Lung (tissue), 12 donors: Measurements from ENCODE around the gene CHPF. TPM values are rescaled to one million over a fixed set of nuclear protein-coding genes. Genes with fewer than 3 reads are reported as not detected.

Experiments used
- ATAC-seq: fragments of 200-7000 bp; cut with Tn5 transposase; one replicate; pipeline ENCODE4 v1.9.1; 2020; ENCODE audit warnings: moderate number of reproducible peaks; ENCODE audit not compliant: insufficient read depth, low FRiP score
- DNase-seq, 3 donors: peaks; one replicate each; pipeline ENCODE4 v3.0.0-alpha.2; 2013 to 2017
- H3K27ac ChIP-seq, 2 donors: one replicate each; pipeline ENCODE4 v1.5.1; 2013; ENCODE audit warnings: mild to moderate bottlenecking in 2 of 2, moderate library complexity in 2 of 2, control low read depth in 1 of 2, inconsistent platforms in 1 of 2, low read depth in 1 of 2, low read length in 1 of 2
- H3K27me3 ChIP-seq, 3 donors: one replicate each; pipeline ENCODE4 v1.5.1; 2013; ENCODE audit warnings: low read length in 2 of 3; ENCODE audit not compliant: control insufficient read depth in 3 of 3, insufficient read depth in 3 of 3
- H3K36me3 ChIP-seq, 4 donors: one replicate each; pipeline ENCODE4 v1.5.1; 2013; ENCODE audit warnings: low read length in 4 of 4, mild to moderate bottlenecking in 1 of 4, moderate library complexity in 1 of 4; ENCODE audit not compliant: control insufficient read depth in 4 of 4, insufficient read depth in 4 of 4
- H3K4me1 ChIP-seq, 5 donors: one replicate each; pipeline ENCODE4 v1.5.1; 2013; ENCODE audit warnings: low read length in 5 of 5, mild to moderate bottlenecking in 2 of 5, moderate library complexity in 1 of 5; ENCODE audit not compliant: control insufficient read depth in 5 of 5, insufficient read depth in 5 of 5
- H3K4me3 ChIP-seq: one replicate; pipeline ENCODE4 v1.5.1; 2013; ENCODE audit warnings: mild to moderate bottlenecking, control low read depth, moderate library complexity
- H3K9ac ChIP-seq, 2 donors: one replicate each; pipeline ENCODE4 v1.5.1; 2013; ENCODE audit warnings: low read length in 2 of 2, control low read depth in 1 of 2; ENCODE audit not compliant: insufficient read depth in 1 of 2
- H3K9me3 ChIP-seq, 4 donors: one replicate each; pipeline ENCODE4 v1.5.1; 2013; ENCODE audit warnings: low read length in 3 of 4, mild to moderate bottlenecking in 1 of 4, moderate library complexity in 1 of 4; ENCODE audit not compliant: control insufficient read depth in 4 of 4, insufficient read depth in 3 of 4
- WGBS, 2 donors: extraction: QIAGEN DNeasy Blood & Tissue Kit; methylation state at CpG; one replicate each; pipeline ENCODE4 v1.1.7; 2013; 5-methylcytosine and 5-hydroxymethylcytosine counted together
- polyA plus RNA-seq, 2 donors: library from polyadenylated mRNA; stranded (reverse); fragments of 200-250 nt; gene quantifications; one replicate each; pipeline ENCODE4 v1.2.1, GENCODE V29; 2013
- total RNA-seq, 2 donors: library from RNA; depleted of rRNA in 1 of 2; stranded (reverse); fragments of >200 nt in 1 of 2; gene quantifications; one replicate each; pipeline ENCODE4 v1.2.1, GENCODE V29; 2014 to 2021
- TF ChIP-seq, protein P1 (sequence below): IDR thresholded peaks from 2 replicates; pipeline ENCODE4 v1.5.1; 2012; ENCODE audit warnings: mild to moderate bottlenecking; ENCODE audit errors: control extremely low read depth, extremely low read depth
- donor health status: control.
- donor health status: control.
- donor health status: Bipolar disorder and iron deficiency.
- donor health status: healthy.
- donor health status: DM: yes; HTN: yes; CAD: no.

The CHPF gene
- total and polyA plus RNA-seq, 4 donors = 42.7 to 89.6 (median 58.1) TPM

DNA sequence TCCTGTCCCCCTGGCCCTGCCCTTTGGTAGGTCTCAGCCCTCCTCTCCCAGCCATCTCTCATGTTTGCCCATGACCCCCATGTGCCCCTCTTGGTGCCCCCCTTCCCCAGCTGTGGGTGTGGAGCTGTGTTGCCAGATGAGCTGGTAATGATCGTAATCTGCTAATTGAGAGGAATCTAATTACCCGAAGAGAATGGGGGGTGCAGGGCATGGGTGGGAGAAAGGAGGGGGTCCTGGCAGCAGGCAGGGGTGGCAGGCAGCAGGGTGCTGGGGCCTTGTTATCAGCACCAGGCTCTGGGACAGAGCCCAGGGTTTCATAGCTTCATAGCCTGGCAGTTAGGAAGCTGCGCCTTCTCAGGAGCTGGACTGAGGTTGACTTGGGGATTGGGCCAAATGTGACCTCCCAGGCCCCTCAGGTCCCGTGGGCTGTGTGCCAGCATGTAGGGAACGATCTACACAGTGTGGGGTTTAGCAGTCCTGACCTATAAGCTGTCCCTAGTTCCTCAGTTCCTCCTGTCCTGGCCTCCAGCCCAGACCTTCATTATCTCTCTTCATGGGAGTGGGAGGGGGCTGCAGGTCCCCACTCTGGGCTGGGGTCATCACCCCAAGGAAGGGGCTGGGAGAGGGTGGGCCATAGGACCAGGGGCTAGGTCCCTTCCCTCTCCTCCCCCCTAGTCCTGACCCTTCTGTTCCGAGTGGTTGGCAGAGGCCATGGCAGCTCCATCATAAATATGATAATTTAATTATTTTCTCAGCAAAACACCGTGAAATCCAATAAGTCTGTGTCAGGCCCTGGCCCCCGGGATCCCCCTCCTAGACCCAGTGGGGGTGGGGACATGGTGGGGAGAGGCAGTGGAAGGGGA is 35.8 kb downstream of the CHPF start:
- WGBS, 2 donors = 67 to 76% methylated on average over 8 of the region's 8 CpGs
- DNase-seq (no peak), ATAC-seq (no peak)
- H3K4me3 ChIP-seq = no peak overlapping the region
- H3K27me3 ChIP-seq = peaks cover 0 to 11% (median 6%) of the 10 kb centered on the region in 3 donors
- peaks cover 0 to 11% (median 0%) of the 10 kb centered on the region in 4 donors for H3K9me3 ChIP-seq
- H3K9ac ChIP-seq = no peak overlapping the region
- TF ChIP-seq, protein P1, sequence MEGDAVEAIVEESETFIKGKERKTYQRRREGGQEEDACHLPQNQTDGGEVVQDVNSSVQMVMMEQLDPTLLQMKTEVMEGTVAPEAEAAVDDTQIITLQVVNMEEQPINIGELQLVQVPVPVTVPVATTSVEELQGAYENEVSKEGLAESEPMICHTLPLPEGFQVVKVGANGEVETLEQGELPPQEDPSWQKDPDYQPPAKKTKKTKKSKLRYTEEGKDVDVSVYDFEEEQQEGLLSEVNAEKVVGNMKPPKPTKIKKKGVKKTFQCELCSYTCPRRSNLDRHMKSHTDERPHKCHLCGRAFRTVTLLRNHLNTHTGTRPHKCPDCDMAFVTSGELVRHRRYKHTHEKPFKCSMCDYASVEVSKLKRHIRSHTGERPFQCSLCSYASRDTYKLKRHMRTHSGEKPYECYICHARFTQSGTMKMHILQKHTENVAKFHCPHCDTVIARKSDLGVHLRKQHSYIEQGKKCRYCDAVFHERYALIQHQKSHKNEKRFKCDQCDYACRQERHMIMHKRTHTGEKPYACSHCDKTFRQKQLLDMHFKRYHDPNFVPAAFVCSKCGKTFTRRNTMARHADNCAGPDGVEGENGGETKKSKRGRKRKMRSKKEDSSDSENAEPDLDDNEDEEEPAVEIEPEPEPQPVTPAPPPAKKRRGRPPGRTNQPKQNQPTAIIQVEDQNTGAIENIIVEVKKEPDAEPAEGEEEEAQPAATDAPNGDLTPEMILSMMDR = no peak
- H3K36me3 ChIP-seq = peaks cover 4 to 41% (median 12%) of the 10 kb centered on the region in 4 donors
- H3K4me1 ChIP-seq = peaks cover 0 to 41% (median 2%) of the 10 kb centered on the region in 5 donors
- H3K27ac ChIP-seq = no peak overlapping the region

DNA sequence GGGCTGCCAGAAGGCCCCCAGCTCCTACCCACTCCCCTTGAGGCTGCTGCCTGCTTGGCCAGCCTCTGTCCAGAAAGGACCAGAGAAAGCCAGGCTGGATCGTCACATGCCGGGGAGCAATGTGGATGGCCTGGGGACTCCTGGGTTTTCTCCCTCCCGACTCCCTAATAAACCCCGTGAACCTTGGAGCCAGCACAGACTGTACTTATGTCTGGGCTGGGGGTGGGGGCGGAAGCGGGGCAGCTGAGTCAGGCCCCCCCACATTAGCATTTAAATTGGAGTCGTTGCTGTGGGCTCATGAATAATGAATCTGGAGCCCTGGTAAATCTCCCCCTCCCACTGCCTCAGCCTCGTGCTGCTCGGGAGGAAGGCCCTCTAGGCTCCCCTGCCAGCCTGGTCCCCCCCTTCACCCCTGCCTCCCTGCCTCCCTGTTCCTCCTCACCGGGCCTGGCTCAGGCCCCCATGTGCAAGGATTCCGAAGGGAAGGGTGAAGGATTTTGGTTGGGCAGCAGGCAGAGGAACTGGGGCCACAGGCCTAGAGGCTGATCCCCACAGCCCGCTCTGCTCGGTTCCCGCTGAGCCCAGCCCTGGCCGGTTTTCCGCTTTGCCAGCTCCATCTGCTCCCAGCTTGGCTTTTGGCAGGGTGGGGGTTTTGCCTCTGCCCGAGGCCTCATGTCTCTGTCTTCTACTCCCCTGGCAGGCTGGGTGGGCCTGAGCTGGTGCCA is 36.6 kb downstream of the CHPF start:
- TF ChIP-seq, protein P1 = no peak
- H3K27ac ChIP-seq = no peak overlapping the region
- 87 to 88% methylated on average over 17 of the region's 17 CpGs for WGBS, 2 donors
- H3K4me1 ChIP-seq = peaks cover 0 to 33% (median 0%) of the 10 kb centered on the region in 5 donors
- H3K9me3 ChIP-seq = peaks cover 0 to 11% (median 0%) of the 10 kb centered on the region in 4 donors
- H3K4me3 ChIP-seq = no peak overlapping the region
- no peak for ATAC-seq
- H3K36me3 ChIP-seq = peaks cover 4 to 42% (median 12%) of the 10 kb centered on the region in 4 donors
- peaks cover 0 to 4% (median 2%) of the 10 kb centered on the region in 3 donors for H3K27me3 ChIP-seq
- no peak for DNase-seq
- H3K9ac ChIP-seq = no peak overlapping the region

DNA sequence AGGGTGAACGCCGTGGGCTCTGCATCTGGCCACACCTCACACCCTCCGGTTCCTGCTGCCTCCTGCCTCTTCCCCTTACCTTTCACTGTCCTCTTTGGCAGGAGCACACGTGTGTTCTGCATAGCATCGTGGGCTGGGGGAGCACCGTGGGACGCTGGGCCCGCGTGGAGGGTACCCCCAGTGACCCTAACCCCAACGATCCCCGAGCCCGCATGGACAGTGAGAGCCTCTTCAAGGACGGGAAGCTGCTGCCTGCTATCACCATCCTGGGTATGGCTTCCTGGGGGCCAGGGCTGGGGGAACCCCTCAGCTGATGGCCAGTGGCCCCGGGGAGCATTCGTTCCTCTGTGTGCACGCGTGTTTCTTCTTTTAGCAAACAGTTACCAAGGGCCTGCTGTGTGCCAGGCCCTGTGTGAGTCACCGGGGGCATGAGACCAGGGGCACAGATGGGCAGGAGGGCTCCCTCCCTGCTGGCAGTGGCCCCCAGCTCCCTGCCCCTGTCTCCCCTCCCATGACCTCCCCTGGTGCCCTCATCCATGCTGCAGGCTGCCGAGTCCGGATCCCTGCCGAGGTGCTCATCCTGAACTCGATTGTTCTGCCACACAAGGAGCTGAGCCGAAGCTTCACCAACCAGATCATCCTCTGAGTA is 37.3 kb downstream of the CHPF start:
- Histone ChIP-seq H3K36me3 (peaks cover 4 to 42% (median 12%) of the 10 kb centered on the region in 4 donors), H3K9ac (no peak overlapping the region), H3K4me3 (no peak overlapping the region), H3K27me3 (peaks cover 0 to 4% (median 0%) of the 10 kb centered on the region in 3 donors), H3K4me1 (peaks cover 0 to 30% (median 0%) of the 10 kb centered on the region in 5 donors), H3K27ac (no peak overlapping the region), H3K9me3 (peaks cover 0 to 11% (median 0%) of the 10 kb centered on the region in 4 donors)
- WGBS, 2 donors = 89% methylated on average over 23 of the region's 23 CpGs
- ATAC-seq (no peak), DNase-seq (no peak)
- TF ChIP-seq, protein P1 = no peak
